C4-2B (cell line): ENCODE measurements around the gene NRG3.

Experiments
- H3K27ac ChIP-seq: fragments of 450-650 bp; 2 replicates; pipeline ENCODE4 v1.5.1; 2017
- ZFX ChIP-seq: fragments of 450-650 bp; IDR thresholded peaks from 2 replicates; pipeline ENCODE4 v1.6.1; 2017
- TF ChIP-seq, protein P1 (sequence below): fragments of 450-650 bp; conservative IDR thresholded peaks from 2 replicates; pipeline ENCODE4 v1.5.1; 2017; ENCODE audit warnings: mild to moderate bottlenecking

NRG3 gene

DNA sequence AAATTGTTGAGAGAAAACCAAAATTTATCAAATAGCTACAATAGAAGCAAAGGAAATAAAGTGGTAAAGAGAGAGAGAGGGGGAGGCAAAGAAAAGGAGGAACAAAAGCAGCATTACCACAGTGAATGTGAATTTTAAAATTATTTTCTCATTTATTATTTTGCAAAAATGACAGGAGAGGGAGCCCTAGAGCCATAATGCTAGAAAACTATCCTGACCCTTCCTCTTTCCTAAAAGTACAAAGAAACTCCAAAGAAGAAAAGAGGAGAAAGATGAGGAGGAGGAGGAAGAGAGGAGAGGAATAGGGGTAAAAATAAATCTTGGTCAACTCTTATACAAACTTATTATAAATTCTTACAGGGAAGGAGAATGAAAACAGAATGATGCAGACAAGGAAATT lies 921.5 kb downstream of the NRG3 start:
- no peak overlapping the region for H3K27ac ChIP-seq
- no peak for TF ChIP-seq ZFX
- TF ChIP-seq, protein P1, sequence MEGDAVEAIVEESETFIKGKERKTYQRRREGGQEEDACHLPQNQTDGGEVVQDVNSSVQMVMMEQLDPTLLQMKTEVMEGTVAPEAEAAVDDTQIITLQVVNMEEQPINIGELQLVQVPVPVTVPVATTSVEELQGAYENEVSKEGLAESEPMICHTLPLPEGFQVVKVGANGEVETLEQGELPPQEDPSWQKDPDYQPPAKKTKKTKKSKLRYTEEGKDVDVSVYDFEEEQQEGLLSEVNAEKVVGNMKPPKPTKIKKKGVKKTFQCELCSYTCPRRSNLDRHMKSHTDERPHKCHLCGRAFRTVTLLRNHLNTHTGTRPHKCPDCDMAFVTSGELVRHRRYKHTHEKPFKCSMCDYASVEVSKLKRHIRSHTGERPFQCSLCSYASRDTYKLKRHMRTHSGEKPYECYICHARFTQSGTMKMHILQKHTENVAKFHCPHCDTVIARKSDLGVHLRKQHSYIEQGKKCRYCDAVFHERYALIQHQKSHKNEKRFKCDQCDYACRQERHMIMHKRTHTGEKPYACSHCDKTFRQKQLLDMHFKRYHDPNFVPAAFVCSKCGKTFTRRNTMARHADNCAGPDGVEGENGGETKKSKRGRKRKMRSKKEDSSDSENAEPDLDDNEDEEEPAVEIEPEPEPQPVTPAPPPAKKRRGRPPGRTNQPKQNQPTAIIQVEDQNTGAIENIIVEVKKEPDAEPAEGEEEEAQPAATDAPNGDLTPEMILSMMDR, result peak; percentile 77

DNA sequence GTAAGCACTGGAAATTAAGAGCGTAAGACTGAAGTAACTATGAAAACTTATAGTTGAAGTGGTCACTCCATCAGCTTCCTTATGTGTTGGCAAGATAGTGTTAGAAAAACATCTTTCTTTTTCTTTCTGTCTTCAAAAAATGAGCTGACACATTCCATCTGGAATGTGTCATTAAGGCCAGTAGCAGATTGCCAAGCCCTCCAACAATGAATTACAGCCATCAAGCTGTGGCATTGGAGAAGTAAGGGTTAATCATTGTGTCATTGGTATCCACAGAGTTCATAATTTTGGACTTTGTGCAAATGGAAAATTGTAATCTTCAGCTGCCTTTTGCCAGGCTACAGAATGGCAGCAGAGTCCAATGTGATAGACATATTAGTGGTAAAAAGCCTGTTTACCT lies 926.3 kb downstream of the NRG3 start:
- TF ChIP-seq ZFX, result no peak
- TF ChIP-seq, protein P1, result no peak
- H3K27ac ChIP-seq, result no peak overlapping the region

DNA sequence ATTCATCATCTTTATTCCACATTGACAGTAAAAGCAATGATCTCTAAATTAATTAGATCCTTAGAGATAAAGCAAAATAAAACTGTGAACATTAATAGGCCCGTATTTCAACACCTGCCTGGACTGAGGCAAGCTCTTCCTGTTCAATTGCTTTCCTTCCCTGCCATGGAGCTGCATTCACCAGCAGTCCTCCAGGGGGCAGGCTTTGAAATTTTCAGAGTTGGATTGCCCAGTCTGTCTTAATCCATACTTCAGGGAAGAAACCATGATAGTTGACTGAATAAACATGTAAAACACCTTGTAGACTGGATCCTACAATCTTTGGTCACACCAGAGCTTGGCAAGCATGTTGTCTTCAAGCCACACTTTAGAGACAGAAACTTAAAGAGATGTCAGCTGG lies 936.6 kb downstream of the NRG3 start:
- TF ChIP-seq, protein P1, result peak; percentile 78
- TF ChIP-seq ZFX, result no peak

DNA sequence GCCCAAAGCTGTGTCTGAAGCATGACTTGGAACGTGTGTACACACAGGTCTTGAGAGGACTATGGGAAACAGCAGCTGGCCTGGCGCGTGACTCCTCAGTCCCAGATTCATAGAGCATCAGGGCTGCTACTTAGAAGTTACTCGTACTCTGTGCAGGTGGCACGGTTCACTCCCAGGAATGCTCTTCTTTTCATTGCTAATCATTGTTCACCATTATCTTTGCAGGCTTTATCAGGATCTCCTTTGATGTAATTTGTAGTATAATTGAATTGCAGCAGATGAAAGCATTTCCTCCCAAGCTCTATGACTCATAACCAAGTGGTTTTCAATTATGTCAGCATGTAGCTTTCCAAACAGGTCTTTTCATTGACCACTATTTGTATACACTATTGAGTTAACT lies 938.9 kb downstream of the NRG3 start:
- TF ChIP-seq, protein P1, result no peak
- TF ChIP-seq ZFX, result no peak
- no peak overlapping the region for H3K27ac ChIP-seq

More for the DNA sequence above, 936.6 kb downstream of the NRG3 start:
- H3K27ac ChIP-seq, result no peak overlapping the region

DNA sequence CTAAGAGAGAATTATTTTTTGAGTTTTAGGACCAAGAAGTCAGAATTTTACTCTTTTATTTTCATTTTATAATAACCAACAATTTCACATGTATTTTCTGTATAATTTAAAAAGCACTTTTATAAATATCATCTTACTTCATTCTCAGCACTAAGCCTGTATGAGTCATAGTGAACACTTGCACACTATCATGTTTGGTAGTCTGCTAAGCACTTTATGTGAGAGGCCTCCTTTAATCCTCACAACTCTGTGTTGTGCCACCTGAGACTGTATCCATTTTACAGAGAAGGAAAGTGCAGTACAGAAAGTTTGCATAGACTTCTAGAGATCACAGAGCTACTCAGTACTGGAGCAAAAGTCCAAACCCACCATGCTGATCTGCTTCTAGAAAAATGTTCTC lies 939.6 kb downstream of the NRG3 start:
- TF ChIP-seq, protein P1, result no peak
- TF ChIP-seq ZFX, result no peak
- no peak overlapping the region for H3K27ac ChIP-seq

DNA sequence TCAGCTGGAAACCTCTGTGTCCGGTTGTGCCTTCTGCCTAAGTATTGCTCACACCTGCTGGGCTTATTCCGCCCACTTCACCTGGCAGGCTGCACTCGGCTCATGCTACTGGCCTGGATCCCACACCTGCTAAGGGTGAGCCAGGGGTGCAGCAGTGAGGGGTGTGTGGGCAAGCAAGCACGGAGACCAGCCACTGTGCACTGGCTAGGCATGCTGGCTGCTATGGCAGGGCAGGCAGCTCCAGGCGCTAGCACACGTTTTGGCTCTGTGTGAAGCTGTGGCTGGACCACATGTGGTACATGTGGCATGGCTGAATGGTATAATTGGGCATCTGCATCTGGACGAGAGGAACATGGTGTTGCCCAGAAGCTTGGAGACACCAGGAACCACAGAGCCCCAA lies 940.7 kb downstream of the NRG3 start:
- H3K27ac ChIP-seq, result no peak overlapping the region
- TF ChIP-seq, protein P1, result no peak
- TF ChIP-seq ZFX, result no peak

DNA sequence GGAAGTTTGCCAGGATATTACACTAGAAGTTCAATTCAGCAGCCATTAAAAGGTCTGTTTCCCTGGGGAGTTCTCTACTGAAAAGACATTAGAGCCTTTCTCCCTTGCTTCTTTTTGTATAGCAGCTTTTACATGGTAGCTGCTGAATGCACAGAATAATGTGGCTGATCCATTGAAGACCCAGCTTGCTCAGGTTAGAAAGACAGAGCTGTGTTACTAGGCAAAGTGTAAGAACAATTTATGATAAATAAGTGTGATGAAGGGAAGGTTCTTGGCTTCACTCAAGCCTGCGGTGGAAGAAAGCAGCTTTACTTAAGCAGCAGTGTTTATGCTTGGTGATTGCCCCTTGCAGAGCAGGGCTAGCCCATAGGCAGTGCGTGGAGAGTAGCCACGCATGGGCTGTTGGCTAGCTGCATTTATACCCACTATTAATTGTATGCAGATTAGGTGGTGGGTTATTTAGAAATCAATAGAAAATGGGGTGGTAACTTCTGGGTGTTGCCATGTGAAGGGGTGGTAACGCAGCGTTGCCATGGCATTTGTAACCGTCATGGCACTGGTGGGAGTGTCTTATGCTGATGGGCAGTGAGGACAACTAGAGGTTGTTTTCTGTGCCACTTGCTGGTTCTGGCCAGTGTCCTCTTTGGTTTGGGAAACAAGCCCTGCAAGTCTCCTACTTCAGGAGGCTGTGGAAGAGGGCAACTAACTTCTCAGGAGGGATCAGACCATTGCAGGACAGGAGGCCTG lies 942.9 kb downstream of the NRG3 start:
- no peak for TF ChIP-seq ZFX
- TF ChIP-seq, protein P1, result no peak
- H3K27ac ChIP-seq, result no peak overlapping the region
